Thoracic aorta (tissue), 2 donors: ENCODE results near the gene HOXC4. TPM values are rescaled to one million over a fixed set of nuclear protein-coding genes. Genes with fewer than 3 reads are reported as not detected.
"Not testable (repeated sequence)": the region's sequence is repeated elsewhere in the genome, so short reads cannot be mapped to it uniquely, and the experiment has no call there.

Experiments
- ATAC-seq: fragments of 150-250 bp; one replicate; pipeline ENCODE4 v1.8.0; 2017; ENCODE audit warnings: low read depth; ENCODE audit not compliant: insufficient number of reproducible peaks, low FRiP score
- DNase-seq: peaks from one replicate; pipeline ENCODE4 v3.0.0-alpha.2; 2020; ENCODE audit warnings: low spot score
- H3K27ac ChIP-seq, 2 donors: fragments of 200-600 bp; sonication (generic); 1 replicate in 1 of 2; 2 replicates in 1 of 2; pipeline ENCODE4 v1.5.1; 2016; ENCODE audit warnings: mild to moderate bottlenecking in 2 of 2, moderate library complexity in 2 of 2
- H3K27me3 ChIP-seq: fragments of 200-600 bp; sonication (generic); replicated peaks from 2 replicates; pipeline ENCODE4 v1.6.0; 2016; ENCODE audit warnings: mild to moderate bottlenecking; ENCODE audit not compliant: insufficient read depth
- H3K36me3 ChIP-seq: fragments of 200-600 bp; sonication (generic); one replicate; pipeline ENCODE4 v1.5.1; 2016
- H3K4me1 ChIP-seq, 2 donors: fragments of 200-600 bp; sonication (generic); 1 replicate in 1 of 2; 2 replicates in 1 of 2; pipeline versions ENCODE4 v1.5.1 to v1.6.0; 2016; ENCODE audit warnings: low read depth in 2 of 2, mild to moderate bottlenecking in 1 of 2; ENCODE audit not compliant: control insufficient read depth in 1 of 2
- H3K4me3 ChIP-seq: fragments of 200-600 bp; sonication (generic); 2 replicates; pipeline ENCODE4 v1.5.1; 2016; ENCODE audit warnings: mild to moderate bottlenecking
- H3K9me3 ChIP-seq: fragments of 200-600 bp; sonication (generic); 2 replicates; pipeline ENCODE4 v1.5.1; 2016
- total RNA-seq, 2 donors: library from RNA; depleted of rRNA; stranded (reverse); fragments of >200 nt; gene quantifications; one replicate each; pipeline versions ENCODE4 v1.1.0 to v1.2.3, GENCODE V29; 2016
- TF ChIP-seq, protein P1 (sequence below): fragments of 200-600 bp; sonication (generic); IDR thresholded peaks from one replicate; pipeline ENCODE4 v1.5.1; 2019; ENCODE audit warnings: antibody characterized with exemption

Gene HOXC4
- total RNA-seq, 2 donors from 2014 or later, result 1.2 TPM; not detected in 1

DNA sequence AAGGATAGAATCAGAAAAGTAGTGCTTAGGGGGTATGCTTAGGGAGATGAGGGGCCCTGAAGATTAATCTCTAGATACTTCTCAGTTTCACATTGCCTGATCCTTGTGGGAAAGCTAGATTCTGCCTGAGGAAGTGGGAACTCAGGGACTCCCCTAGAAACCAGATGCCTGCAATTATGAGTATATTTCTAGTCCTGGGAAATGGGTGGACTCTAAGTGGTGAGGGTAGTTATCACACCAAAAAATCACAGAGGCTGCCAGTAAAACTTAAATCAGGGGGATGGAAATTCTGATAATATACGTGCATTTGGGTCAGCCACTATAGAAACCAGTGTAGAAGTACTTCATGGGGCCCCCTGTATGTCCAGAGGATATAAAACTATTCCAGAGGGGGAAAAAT lies 18.3 kb downstream of the HOXC4 start:
- H3K4me1 ChIP-seq, result no peaks in the 10 kb centered on the region

DNA sequence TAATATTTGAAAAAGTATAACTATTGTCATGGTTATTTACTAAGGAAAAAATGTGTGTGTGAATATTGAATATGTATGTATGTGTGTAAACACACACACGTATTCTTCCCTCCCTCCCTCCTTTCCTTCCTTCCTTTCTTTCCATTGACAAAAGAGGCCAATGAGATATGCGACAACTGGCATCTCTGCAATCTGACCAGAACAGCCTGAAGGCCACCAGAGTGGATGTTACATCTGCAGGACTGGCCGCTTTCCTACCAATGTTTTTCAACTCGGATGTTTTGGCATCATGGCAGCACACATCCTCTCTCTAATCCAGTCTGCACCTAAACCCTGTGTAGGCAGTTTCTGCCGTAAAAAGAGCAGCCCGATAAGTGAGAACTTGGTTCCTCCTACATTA lies 20.7 kb downstream of the HOXC4 start:
- DNase-seq (no peak), ATAC-seq (no peak)
- Histone ChIP-seq H3K36me3 (no peaks in the 10 kb centered on the region), H3K4me1 (no peaks in the 10 kb centered on the region), H3K9me3 (no peaks in the 10 kb centered on the region), H3K4me3 (no peak overlapping the region), H3K27ac (no peak overlapping the region), H3K27me3 (no peaks in the 10 kb centered on the region)
- TF ChIP-seq, protein P1, sequence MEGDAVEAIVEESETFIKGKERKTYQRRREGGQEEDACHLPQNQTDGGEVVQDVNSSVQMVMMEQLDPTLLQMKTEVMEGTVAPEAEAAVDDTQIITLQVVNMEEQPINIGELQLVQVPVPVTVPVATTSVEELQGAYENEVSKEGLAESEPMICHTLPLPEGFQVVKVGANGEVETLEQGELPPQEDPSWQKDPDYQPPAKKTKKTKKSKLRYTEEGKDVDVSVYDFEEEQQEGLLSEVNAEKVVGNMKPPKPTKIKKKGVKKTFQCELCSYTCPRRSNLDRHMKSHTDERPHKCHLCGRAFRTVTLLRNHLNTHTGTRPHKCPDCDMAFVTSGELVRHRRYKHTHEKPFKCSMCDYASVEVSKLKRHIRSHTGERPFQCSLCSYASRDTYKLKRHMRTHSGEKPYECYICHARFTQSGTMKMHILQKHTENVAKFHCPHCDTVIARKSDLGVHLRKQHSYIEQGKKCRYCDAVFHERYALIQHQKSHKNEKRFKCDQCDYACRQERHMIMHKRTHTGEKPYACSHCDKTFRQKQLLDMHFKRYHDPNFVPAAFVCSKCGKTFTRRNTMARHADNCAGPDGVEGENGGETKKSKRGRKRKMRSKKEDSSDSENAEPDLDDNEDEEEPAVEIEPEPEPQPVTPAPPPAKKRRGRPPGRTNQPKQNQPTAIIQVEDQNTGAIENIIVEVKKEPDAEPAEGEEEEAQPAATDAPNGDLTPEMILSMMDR, result no peak

More for the DNA sequence above, 18.3 kb downstream of the HOXC4 start:
- no peaks in the 10 kb centered on the region for H3K27me3 ChIP-seq
- no peaks in the 10 kb centered on the region for H3K9me3 ChIP-seq
- TF ChIP-seq, protein P1, result no peak
- no peak for ATAC-seq
- no peaks in the 10 kb centered on the region for H3K36me3 ChIP-seq
- H3K27ac ChIP-seq, result no peak overlapping the region
- H3K4me3 ChIP-seq, result no peak overlapping the region
- no peak for DNase-seq

DNA sequence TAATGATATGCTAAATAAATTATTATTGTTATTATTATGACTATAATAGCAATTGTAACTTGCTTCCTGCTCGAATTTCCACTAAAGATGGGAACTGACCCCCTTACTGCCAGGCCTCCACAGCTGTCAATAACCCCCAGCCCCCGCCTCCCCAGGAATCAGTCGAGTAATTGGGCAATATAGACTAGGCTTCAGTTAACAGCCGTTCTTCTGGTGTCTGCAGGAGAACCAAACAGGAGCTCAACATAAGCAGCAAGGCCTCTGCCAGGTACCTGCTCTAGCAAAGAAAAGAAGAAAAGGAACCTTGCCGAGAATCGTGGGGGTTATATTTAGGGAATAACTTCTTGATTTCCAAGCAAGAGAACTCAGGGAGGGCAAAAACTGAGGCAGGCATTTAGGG lies 21.8 kb downstream of the HOXC4 start:
- TF ChIP-seq, protein P1, result no peak
- Histone ChIP-seq H3K9me3 (no peaks in the 10 kb centered on the region), H3K36me3 (no peaks in the 10 kb centered on the region), H3K27me3 (no peaks in the 10 kb centered on the region), H3K4me3 (no peak overlapping the region), H3K4me1 (no peaks in the 10 kb centered on the region), H3K27ac (no peak overlapping the region)
- DNase-seq, result no peak
- no peak for ATAC-seq

DNA sequence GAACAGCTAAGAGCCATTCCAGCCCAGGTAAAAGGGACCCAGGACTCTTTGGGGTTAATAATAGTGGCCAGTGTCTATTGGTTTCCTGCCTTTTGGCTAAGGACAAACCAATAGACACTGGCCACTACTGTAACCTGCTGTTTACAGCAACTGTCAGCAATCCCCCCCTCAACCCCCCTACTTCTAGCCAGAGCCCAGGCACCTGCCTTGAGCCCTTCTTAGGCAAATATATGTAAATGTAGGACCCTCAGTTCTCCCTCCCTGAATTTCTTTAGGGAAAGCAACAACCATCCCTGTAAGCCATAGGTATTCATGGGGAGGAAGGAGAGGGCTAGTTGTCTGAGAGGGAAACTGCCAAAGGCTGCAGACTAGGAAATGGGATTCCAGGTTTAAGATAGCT lies 22.3 kb downstream of the HOXC4 start:
- H3K27me3 ChIP-seq, result no peaks in the 10 kb centered on the region
- no peak overlapping the region for H3K4me3 ChIP-seq
- TF ChIP-seq, protein P1, result no peak
- no peak for DNase-seq
- no peaks in the 10 kb centered on the region for H3K9me3 ChIP-seq
- H3K36me3 ChIP-seq, result no peaks in the 10 kb centered on the region
- H3K4me1 ChIP-seq, result no peaks in the 10 kb centered on the region
- no peak for ATAC-seq
- no peak overlapping the region for H3K27ac ChIP-seq

DNA sequence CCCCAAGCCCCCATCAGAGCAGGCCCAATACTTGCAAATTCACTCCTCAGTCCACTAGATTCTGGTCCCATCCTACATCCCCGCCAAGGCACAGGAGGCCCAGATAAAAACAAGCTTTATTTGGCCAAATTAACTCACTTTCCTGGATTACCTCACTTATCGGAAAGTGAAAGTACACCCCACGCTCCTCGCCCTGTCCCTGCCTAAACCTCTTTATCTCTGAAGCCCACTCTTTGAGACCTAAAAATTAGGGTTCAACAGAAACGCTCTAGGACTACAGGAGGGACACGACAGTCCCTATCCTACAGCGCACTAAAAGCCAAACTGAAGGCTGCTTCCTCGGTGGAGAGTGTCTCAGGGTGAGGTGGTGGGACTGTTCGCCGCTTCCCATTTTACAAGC lies 24.2 kb downstream of the HOXC4 start:
- DNase-seq, H3K4me1 ChIP-seq, H3K27me3 ChIP-seq, H3K36me3 ChIP-seq, H3K9me3 ChIP-seq, ATAC-seq, H3K27ac ChIP-seq: not testable (repeated sequence)
- H3K4me3 ChIP-seq, result peak overlapping the region; percentile 11

DNA sequence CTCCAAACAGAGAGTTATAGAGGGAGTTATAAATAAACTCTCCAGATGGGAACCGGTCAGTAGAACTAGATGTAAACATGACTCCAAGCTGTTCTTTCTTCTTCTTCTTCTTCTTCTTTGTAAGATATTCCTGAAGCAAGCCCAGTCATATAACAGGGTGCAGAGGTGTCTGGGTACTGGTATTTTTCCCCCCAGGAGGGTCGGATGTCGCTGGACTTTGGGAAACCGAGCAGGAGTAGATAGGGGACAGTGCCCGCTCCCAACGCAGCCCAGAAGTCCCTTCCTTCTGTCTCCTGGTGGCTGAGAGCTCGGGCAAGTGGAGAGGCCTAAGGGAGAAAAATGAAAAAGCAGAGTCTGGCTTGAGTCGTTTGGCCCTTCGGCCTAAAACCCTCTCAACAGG lies 25.5 kb downstream of the HOXC4 start:
- not testable (repeated sequence) for H3K27me3 ChIP-seq, H3K4me1 ChIP-seq, ATAC-seq, DNase-seq, H3K36me3 ChIP-seq, H3K9me3 ChIP-seq
- Histone ChIP-seq H3K27ac (peak overlapping the region in 1 of 2 donors; percentile 34), H3K4me3 (peak overlapping the region; percentile 7)

DNA sequence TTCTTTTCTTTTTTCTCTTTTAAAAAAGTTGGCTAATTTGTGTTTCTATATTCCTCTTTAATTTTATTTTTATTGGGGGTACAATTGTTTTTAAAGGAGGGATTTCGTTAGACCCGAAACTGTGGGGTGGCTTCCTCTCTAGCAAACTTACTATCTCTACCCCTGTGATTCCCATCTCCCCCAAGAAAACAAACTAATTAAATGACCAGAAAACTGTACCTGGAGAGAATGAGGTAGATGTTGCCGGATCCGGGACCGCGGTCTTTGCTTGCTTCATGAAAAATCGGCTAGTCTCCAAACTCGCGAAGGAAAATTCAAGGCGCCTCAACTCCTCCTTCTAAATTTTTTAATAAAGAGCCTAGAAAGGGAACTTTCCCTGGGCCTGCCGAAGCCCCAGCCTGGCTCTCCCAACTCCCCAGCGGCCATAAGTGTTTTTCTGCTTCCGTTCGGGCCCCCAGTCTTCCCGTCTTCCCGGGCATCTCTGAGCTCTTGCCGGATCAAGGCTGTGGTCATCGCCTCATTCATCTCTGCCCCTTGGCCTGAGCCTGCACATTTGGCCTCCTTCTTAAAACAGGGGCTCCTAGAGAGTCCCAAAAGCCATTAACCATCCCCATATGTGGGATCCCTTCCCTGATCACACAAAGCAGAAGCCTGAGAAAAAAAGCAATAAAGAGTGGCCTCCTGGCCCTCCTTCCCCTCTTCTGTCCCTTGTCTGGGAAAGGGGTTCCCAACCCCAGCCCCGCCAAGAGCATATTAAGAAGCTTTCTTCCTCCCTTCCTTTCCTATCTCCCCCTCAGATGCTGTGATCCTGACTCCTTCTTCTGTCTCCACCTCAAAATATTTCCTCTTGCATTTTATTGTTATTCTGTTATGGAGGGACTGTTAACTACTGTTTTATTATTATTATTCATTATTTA lies 26.6 kb downstream of the HOXC4 start:
- ATAC-seq, H3K36me3 ChIP-seq, H3K4me3 ChIP-seq, DNase-seq, H3K9me3 ChIP-seq, H3K27me3 ChIP-seq, H3K4me1 ChIP-seq: not testable (repeated sequence)
- peak overlapping the region in 1 of 2 donors; percentile 7 for H3K27ac ChIP-seq

DNA sequence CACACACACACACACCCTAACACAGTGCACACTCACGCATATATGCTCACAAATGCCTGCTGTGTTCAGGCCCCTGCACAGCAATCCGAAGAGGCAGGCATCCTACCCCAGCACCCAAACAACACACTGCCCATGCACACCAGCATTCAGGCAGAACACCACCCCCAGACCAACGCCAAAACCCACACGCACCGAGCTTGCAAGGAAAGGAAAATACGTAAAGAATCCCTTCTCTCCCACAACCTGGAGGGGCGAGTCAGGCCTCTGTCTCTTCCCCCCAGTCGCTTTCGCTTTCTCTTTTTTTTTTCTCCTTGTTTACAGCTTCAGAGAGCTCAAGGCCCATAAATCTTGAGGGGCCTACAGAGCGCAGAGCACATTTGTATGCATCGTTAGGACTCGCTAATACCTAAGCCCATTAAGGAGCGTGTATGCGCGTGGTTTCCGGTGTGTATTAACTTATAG lies 27.4 kb downstream of the HOXC4 start:
- H3K27ac ChIP-seq, DNase-seq, H3K27me3 ChIP-seq, ATAC-seq, H3K4me1 ChIP-seq, H3K36me3 ChIP-seq, H3K9me3 ChIP-seq: not testable (repeated sequence)
- H3K4me3 ChIP-seq, result peak overlapping the region; percentile 54
